GM10248 (cell line): ENCODE measurements around the gene PDE10A.

Experiments
- CTCF ChIA-PET: fragments of 300-600 bp; sonication (Branson Sonifier 250); formaldehyde crosslinking; extraction: SDS; loops from one replicate; lab custom pipeline; 2021; ENCODE audit warnings: antibody characterized with exemption; lab: Yijun Ruan, JAX
- POLR2A ChIA-PET: fragments of 350-650 bp; sonication (Branson Sonifier 250); formaldehyde crosslinking; extraction: SDS; loops from one replicate; lab custom pipeline; 2020; ENCODE audit warnings: antibody characterized with exemption; lab: Yijun Ruan, JAX
- DNase-seq: peaks from one replicate; pipeline ENCODE4 v3.0.0; 2012; ENCODE audit errors: extremely low spot score
- TF ChIP-seq, protein P1 (sequence below): IDR thresholded peaks from 2 replicates; pipeline ENCODE4 v1.5.1; 2012; ENCODE audit warnings: mild to moderate bottlenecking, low read depth; ENCODE audit errors: extremely low read depth, missing control alignments, control extremely low read depth

Gene PDE10A

GRCh38 chr6:165587206-165587605 lies 75.8 kb downstream of the PDE10A start:
- no peak for DNase-seq
- TF ChIP-seq, protein P1, sequence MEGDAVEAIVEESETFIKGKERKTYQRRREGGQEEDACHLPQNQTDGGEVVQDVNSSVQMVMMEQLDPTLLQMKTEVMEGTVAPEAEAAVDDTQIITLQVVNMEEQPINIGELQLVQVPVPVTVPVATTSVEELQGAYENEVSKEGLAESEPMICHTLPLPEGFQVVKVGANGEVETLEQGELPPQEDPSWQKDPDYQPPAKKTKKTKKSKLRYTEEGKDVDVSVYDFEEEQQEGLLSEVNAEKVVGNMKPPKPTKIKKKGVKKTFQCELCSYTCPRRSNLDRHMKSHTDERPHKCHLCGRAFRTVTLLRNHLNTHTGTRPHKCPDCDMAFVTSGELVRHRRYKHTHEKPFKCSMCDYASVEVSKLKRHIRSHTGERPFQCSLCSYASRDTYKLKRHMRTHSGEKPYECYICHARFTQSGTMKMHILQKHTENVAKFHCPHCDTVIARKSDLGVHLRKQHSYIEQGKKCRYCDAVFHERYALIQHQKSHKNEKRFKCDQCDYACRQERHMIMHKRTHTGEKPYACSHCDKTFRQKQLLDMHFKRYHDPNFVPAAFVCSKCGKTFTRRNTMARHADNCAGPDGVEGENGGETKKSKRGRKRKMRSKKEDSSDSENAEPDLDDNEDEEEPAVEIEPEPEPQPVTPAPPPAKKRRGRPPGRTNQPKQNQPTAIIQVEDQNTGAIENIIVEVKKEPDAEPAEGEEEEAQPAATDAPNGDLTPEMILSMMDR, result no peak
- ChIA-PET CTCF (no interaction called here), POLR2A (no interaction called here)

GRCh38 chr6:165586706-165587105 lies 76.3 kb downstream of the PDE10A start:
- TF ChIP-seq, protein P1, result no peak
- no peak for DNase-seq
- ChIA-PET POLR2A (no interaction called here), CTCF (interaction anchor here (1.6 kb wide), 1 partner anchor 11 kb away, joined by 5 read pairs; no protein-coding TSS in a partner anchor)

DNA sequence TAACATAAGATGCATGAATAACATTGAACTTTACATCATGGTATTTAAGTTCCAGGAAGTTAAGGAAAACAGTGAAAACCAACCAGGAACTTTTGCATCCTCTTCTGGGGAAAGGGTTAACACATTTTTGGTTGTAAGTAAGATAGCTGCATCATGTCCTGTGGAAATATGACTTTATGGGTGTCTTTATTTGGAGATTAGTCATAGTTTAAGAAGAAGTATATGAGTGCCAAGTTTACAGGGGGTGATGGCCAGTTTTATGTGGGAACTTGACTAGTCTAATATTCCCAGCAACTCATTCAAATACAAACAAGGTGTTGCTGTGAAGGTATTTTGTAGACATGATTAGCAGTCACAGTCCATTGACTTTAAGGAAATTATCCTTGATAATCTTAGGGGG lies 78.0 kb downstream of the PDE10A start:
- TF ChIP-seq, protein P1, result no peak
- POLR2A ChIA-PET, result no interaction called here
- CTCF ChIA-PET, result interaction anchor here (1.6 kb wide), 1 partner anchor 9 kb away, joined by 5 read pairs; no protein-coding TSS in a partner anchor
- DNase-seq, result no peak

GRCh38 chr6:165584541-165584940 lies 78.5 kb downstream of the PDE10A start:
- ChIA-PET CTCF (no interaction called here), POLR2A (no interaction called here)
- TF ChIP-seq, protein P1, result no peak
- DNase-seq, result no peak

DNA sequence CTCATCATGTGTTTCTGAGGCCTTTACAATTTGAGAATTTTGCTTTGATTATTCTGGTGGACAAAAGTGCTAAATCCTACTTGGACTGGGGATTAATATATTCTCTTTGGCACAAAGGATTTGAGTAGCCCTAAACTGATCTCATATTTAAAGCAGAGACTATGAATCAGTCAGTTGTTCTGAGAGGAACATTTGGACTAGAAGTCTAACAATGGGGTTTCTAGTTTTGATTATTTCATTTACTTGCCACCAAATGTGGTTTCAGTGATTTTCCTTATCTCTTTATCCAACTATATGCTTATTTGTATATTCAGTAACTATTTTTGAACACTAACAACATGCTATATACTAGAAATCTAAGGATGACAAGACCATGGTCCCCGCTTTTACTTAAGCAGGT lies 81.4 kb downstream of the PDE10A start:
- ChIA-PET CTCF (no interaction called here), POLR2A (no interaction called here)
- no peak for DNase-seq
- TF ChIP-seq, protein P1, result no peak

DNA sequence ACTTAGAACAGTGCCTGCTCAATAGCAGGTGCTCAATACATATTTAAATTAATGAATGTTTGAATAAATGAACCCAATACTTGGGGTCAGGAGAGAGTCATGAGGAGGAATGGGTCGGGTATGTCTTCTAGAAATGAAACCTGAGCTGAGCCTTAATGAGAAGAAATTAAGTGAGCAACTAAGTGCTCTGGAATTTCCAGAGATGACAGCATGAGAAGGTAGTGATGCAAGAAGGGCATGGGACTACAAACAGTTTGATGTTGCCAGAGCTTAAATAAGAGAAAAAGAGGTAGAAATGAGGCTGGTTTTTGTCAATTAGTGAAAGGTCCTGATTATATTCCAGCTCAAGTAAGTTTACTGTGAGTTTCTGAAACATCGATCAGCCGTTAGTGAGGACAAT lies 82.9 kb downstream of the PDE10A start:
- TF ChIP-seq, protein P1, result no peak
- DNase-seq, result no peak
- ChIA-PET CTCF (no interaction called here), POLR2A (no interaction called here)

DNA sequence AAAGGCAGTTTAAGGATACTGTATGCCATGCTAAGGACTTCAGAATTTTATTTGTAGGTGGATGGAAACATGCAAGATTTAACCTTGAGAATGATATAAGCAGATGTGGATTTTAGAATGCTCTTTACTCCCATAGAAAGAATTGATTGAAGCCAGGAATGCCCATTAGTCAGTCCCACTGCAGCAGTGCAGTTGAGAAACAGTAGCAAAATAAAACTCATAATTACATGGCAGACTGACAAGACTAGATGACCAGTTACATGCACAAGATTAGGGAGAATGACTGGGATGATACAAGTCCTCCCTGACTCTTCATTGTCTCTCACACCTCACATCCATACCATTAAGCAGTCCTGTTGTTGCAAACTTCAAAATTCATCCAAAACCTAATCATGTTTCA lies 83.9 kb downstream of the PDE10A start:
- TF ChIP-seq, protein P1, result no peak
- POLR2A ChIA-PET, result no interaction called here
- CTCF ChIA-PET, result no interaction called here
- no peak for DNase-seq
